ENCODE measurements around the gene ANKRD63.

The ANKRD63 gene

GRCh38 chr15:40328176-40328575, 45.3 kb upstream of the ANKRD63 start:
- H3K9me2 ChIP-seq (replicated peaks; ENCODE audit: control insufficient read depth, low read length): no peaks in the 10 kb centered on the region
- no peaks in the 10 kb centered on the region for H3K9me3 ChIP-seq (ENCODE audit: control insufficient read depth, insufficient read depth, low read length)
- peaks cover 6% of the 10 kb centered on the region; the same call in 1 of the 2 replicates for H3K27me3 ChIP-seq (ENCODE audit: control insufficient read depth, low read length)
- H3K36me3 ChIP-seq (ENCODE audit: control insufficient read depth, low read length): no peaks in the 10 kb centered on the region
- TF ChIP-seq EZH2phosphoT487 (IDR thresholded peaks at IDR 0.05; ENCODE audit: borderline replicate concordance, low read length) (no peak), CTCF (IDR thresholded peaks at IDR 0.05; ENCODE audit: low read depth, low read length, poor library complexity, severe bottlenecking) (no peak)
- H4K20me1 ChIP-seq (ENCODE audit: control insufficient read depth, insufficient read depth, low read depth, low read length): no peaks in the 10 kb centered on the region
- no peak overlapping the region for H3K4me2 ChIP-seq (ENCODE audit: low read length)
- peaks cover 7% of the 10 kb centered on the region; the same call in 1 of the 2 replicates for H3F3A ChIP-seq (ENCODE audit: control insufficient read depth, insufficient read depth)
- H3K4me1 ChIP-seq (ENCODE audit: control insufficient read depth, low read length): peaks cover 18% of the 10 kb centered on the region
- H3K27ac ChIP-seq (ENCODE audit: low read depth, low read length): no peak overlapping the region
- H3K4me3 ChIP-seq (ENCODE audit: low read length): no peak overlapping the region
- H3K79me2 ChIP-seq (ENCODE audit: control insufficient read depth, low read length): no peaks in the 10 kb centered on the region

- H3K4me3 ChIP-seq (ENCODE audit: low read length): no peak overlapping the region
- no peaks in the 10 kb centered on the region for H3K9me2 ChIP-seq (replicated peaks; ENCODE audit: control insufficient read depth, low read length)
- H3K27me3 ChIP-seq (ENCODE audit: control insufficient read depth, low read length): peaks cover 6% of the 10 kb centered on the region; the same call in 1 of the 2 replicates
- H3K9me3 ChIP-seq (ENCODE audit: control insufficient read depth, insufficient read depth, low read length): no peaks in the 10 kb centered on the region
- no peaks in the 10 kb centered on the region for H3K36me3 ChIP-seq (ENCODE audit: control insufficient read depth, low read length)
- H3K79me2 ChIP-seq (ENCODE audit: control insufficient read depth, low read length): no peaks in the 10 kb centered on the region
- TF ChIP-seq CTCF (IDR thresholded peaks at IDR 0.05; ENCODE audit: low read depth, low read length, poor library complexity, severe bottlenecking) (no peak), EZH2phosphoT487 (IDR thresholded peaks at IDR 0.05; ENCODE audit: borderline replicate concordance, low read length) (no peak)
- peaks cover 24% of the 10 kb centered on the region for H3K4me1 ChIP-seq (ENCODE audit: control insufficient read depth, low read length)
- no peaks in the 10 kb centered on the region for H4K20me1 ChIP-seq (ENCODE audit: control insufficient read depth, insufficient read depth, low read depth, low read length)
- peaks cover 7% of the 10 kb centered on the region; the same call in 1 of the 2 replicates for H3F3A ChIP-seq (ENCODE audit: control insufficient read depth, insufficient read depth)
- no peak overlapping the region for H3K4me2 ChIP-seq (ENCODE audit: low read length)
- H3K27ac ChIP-seq (ENCODE audit: low read depth, low read length): no peak overlapping the region
Observed at GRCh38 chr15:40327457-40327856, 44.6 kb upstream of the ANKRD63 start.

DNA sequence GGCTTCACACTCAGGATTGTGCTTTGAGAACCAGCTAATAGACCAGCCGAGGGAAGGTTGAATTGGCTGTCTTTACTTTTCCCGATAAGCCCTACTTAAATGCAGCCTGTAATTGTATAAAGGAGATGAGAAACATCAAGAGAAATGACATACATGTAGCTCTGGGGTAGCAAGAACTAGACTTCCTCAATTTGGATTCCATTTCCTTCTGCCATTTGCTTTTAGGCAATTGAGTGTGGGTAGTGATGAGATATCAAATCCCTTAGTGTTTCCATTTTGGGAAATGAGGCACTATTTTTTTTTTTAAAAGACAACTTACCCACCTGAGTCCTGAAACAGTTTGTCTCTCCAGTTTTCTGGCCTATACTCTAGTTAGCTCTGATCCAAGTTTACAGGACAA, 42.8 kb upstream of the ANKRD63 start:
- Histone ChIP-seq H3K36me3 (ENCODE audit: control insufficient read depth, low read length) (no peaks in the 10 kb centered on the region), H3K27ac (ENCODE audit: low read depth, low read length) (no peak overlapping the region), H3K4me1 (ENCODE audit: control insufficient read depth, low read length) (peaks cover 27% of the 10 kb centered on the region), H3K4me2 (ENCODE audit: low read length) (peak overlapping the region; percentile 55), H3F3A (ENCODE audit: control insufficient read depth, insufficient read depth) (peaks cover 11% of the 10 kb centered on the region), H4K20me1 (ENCODE audit: control insufficient read depth, insufficient read depth, low read depth, low read length) (no peaks in the 10 kb centered on the region), H3K27me3 (ENCODE audit: control insufficient read depth, low read length) (peaks cover 6% of the 10 kb centered on the region; the same call in 1 of the 2 replicates), H3K4me3 (ENCODE audit: low read length) (no peak overlapping the region), H3K9me2 (replicated peaks; ENCODE audit: control insufficient read depth, low read length) (no peaks in the 10 kb centered on the region), H3K79me2 (ENCODE audit: control insufficient read depth, low read length) (no peaks in the 10 kb centered on the region), H3K9me3 (ENCODE audit: control insufficient read depth, insufficient read depth, low read length) (no peaks in the 10 kb centered on the region)
- TF ChIP-seq CTCF (IDR thresholded peaks at IDR 0.05; ENCODE audit: low read depth, low read length, poor library complexity, severe bottlenecking): no peak
- no peak for TF ChIP-seq EZH2phosphoT487 (IDR thresholded peaks at IDR 0.05; ENCODE audit: borderline replicate concordance, low read length)
